ENCODE results near the gene SMAD7. TPM values are rescaled to one million over a fixed set of nuclear protein-coding genes. Genes with fewer than 3 reads are reported as not detected.
A peak's percentile ranks its signal among the peaks of the same experiment; 100 is the strongest.

SMAD7 gene
- total RNA-seq, 4 donors from 2014 or later: 33.6 to 78.4 (median 47.2) TPM

GRCh38 chr18:48958951-48959350, 8.2 kb upstream of the SMAD7 start:
- no peak for DNase-seq (ENCODE audit: low spot score)
- no peak for TF ChIP-seq CTCF (IDR thresholded peaks at IDR 0.05)
- no peak for ATAC-seq (ENCODE audit: low FRiP score)

GRCh38 chr18:48957616-48958015, 6.9 kb upstream of the SMAD7 start:
- TF ChIP-seq CTCF (IDR thresholded peaks at IDR 0.05): no peak
- DNase-seq (ENCODE audit: low spot score): no peak

GRCh38 chr18:48957136-48957535, 6.4 kb upstream of the SMAD7 start:
- ATAC-seq (ENCODE audit: low FRiP score) (no peak), DNase-seq (ENCODE audit: low spot score) (no peak)
- TF ChIP-seq CTCF (IDR thresholded peaks at IDR 0.05): no peak

More at GRCh38 chr18:48957616-48958015, 6.9 kb upstream of the SMAD7 start:
- ATAC-seq (ENCODE audit: low FRiP score): no peak

GRCh38 chr18:48956356-48956755, 5.6 kb upstream of the SMAD7 start:
- no peak for TF ChIP-seq CTCF (IDR thresholded peaks at IDR 0.05)
- ATAC-seq (ENCODE audit: low FRiP score): peak; percentile 12
- DNase-seq (ENCODE audit: low spot score): no peak

- DNase-seq (ENCODE audit: low spot score) (no peak), ATAC-seq (ENCODE audit: low FRiP score) (no peak)
- no peak for TF ChIP-seq CTCF (IDR thresholded peaks at IDR 0.05)
These were observed 5.1 kb upstream of the SMAD7 start for GRCh38 chr18:48955830-48956261.

GRCh38 chr18:48954886-48955819, 4.4 kb upstream of the SMAD7 start:
- no peak for TF ChIP-seq CTCF (IDR thresholded peaks at IDR 0.05)
- DNase-seq (ENCODE audit: low spot score): no peak
- ATAC-seq (ENCODE audit: low FRiP score): no peak
